ENCODE results near the gene FAM170B.

GRCh38 chr10:49138361-49138891 is 4.6 kb upstream of the FAM170B start:
- TF ChIP-seq CTCF (IDR thresholded peaks at IDR 0.05) (no peak), POLR2A (IDR thresholded peaks at IDR 0.05) (no peak)
